Hindlimb muscle (tissue), 1 donor: ENCODE results near the gene YPEL4. TPM values are rescaled to one million over a fixed set of nuclear protein-coding genes. Genes with fewer than 3 reads are reported as not detected.
"Not testable (repeated sequence)": the region's sequence is repeated elsewhere in the genome, so short reads cannot be mapped to it uniquely, and the experiment has no call there.

ENCODE experiments used
- DNase-seq: peaks from one replicate; pipeline ENCODE4 v3.0.0-alpha.2; 2013
- polyA plus RNA-seq: library from polyadenylated mRNA; unstranded; fragments of 120-200 nt; gene quantifications from one replicate; pipeline ENCODE4 v1.2.1, GENCODE V29; 2013; ENCODE audit not compliant: insufficient read length

The YPEL4 gene, protein sequence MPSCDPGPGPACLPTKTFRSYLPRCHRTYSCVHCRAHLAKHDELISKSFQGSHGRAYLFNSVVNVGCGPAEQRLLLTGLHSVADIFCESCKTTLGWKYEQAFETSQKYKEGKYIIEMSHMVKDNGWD
- 1.9 TPM for polyA plus RNA-seq

- peak; percentile 72 for DNase-seq
Observed at GRCh38 chr11:57649826-57650738, at the start of gene YPEL4. YPEL4 (minus strand) TSS chr11:57649912; CDS start chr11:57647107, 2,805 bp downstream.

GRCh38 chr11:57698843-57699365, 49.2 kb upstream of the YPEL4 start:
- DNase-seq = no peak

- DNase-seq = not testable (repeated sequence)
Observed at GRCh38 chr11:57690474-57690873, 40.8 kb upstream of the YPEL4 start.

DNA sequence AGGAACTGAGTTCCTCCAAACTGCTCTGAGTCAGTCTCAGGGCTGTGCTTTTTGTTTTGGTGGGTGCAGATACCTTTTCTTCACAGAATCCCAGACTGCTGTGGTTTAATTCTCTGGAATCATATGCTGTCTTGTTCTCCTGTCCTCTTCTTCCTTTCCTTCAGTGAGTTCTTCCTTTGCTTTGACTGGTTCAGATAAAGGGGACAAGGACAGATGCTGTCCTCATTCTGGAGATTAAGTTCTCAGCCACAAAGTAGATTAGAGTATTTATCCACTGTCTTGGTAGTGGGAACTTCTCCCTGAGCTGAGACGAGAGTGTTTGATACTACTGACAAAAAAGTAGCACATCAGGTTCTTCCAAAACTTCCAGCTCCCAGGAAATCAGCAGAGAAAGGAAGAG, 31.5 kb upstream of the YPEL4 start:
- DNase-seq = no peak

GRCh38 chr11:57680552-57680874, 30.8 kb upstream of the YPEL4 start:
- no peak for DNase-seq

- DNase-seq = no peak
Observed at GRCh38 chr11:57679396-57679795, 29.7 kb upstream of the YPEL4 start.

- no peak for DNase-seq
Observed at GRCh38 chr11:57675176-57675941, 25.6 kb upstream of the YPEL4 start.

DNA sequence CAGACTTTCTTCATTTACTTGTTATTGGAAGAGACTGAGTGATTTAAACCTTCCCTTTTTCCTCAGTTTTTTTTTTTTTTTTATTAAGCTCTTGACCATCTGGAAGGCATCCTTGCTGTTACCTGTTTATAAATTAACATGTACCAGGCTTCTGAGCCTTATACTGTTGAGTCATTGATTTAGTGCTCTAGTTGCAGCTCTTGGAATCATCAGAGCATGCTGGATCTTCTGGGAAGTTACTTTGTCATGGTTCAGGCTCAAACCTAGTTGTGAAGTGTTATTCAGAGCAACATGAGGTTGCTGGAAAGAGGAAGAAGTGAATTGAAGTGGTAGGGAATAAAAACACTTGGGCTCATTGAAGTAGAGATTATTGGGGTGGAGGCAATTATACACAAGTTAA, 24.5 kb upstream of the YPEL4 start:
- DNase-seq = no peak

DNA sequence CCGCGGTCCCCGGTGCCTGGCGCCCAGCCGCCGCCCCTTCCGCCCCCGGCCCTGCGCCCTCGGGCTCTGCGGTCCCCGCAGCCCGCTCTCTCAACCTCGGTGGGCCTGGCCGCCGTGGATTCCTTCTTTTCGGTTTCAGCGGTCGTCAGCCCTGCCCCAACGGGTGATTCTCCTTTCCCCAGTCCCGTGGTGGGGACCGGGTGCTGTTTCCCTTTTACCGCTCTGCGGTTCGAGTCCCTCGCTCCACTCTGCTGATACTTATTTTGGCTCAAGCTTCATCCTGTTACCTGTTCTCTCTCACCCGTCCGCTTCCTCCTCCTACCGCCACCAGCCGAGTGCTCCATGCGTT, 18.7 kb upstream of the YPEL4 start:
- DNase-seq = no peak

- DNase-seq = peak; percentile 100
Observed at GRCh38 chr11:57667736-57668433, 18.2 kb upstream of the YPEL4 start, which contains the start of gene ZDHHC5. ZDHHC5 (plus strand) TSS chr11:57668114; CDS start chr11:57673091, 4,977 bp downstream.

DNA sequence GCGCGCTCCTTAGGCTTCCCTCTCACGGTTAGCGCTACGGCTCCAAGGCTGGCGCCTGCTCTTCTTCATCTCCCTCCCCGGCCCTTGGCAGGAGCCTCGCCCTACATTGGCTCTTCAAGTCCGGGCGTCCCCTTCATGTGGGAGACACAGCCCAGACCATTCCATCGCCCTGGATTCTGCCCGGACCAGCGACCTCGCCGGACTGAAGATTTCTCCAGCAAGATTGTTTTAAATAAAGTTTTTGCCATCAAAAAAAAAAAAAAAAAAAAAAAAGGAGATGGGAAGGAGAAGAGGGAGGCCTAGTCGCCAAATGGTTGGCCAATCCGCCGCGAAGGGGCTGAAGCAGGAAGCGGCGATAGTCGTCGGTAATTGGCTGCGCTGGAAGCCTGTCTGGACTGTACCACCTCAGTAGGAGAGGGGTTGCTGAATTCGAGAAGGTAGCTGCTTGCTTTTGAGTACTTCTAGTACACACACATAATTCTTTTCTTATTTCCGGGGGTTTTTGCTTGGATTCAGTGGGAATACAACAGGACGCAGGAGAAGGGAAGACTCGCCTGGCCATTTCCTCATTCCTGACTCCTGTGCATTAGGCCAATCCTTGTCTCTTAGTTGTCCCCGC, 17.5 kb upstream of the YPEL4 start:
- DNase-seq = peak; percentile 97

DNA sequence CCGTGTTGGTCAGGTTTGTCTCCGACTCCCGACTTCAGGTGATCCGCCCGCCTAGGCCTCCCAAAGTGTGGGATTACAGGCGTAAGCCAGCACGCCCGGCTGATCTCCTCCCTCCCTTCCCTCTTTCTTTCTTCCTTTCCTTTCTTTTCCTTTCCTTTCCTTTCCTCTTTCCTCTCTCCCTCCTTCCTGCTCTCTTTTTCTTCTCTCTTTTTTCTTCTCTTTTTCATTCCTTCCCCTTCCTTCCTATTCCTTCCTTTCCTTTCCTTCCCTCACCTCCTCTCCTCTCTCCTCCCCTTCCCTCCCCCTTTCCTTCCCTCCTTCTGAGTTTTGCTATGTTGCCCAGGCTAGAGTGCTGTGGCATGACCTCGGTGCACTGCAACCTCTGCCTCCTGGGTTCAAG, 14.3 kb upstream of the YPEL4 start:
- DNase-seq = no peak

- DNase-seq = no peak
Observed at GRCh38 chr11:57662893-57663292, 13.2 kb upstream of the YPEL4 start.

- DNase-seq = no peak
Observed at GRCh38 chr11:57659669-57660068, 10.0 kb upstream of the YPEL4 start.

- DNase-seq = no peak
Observed at GRCh38 chr11:57658023-57658361, 8.3 kb upstream of the YPEL4 start.

DNA sequence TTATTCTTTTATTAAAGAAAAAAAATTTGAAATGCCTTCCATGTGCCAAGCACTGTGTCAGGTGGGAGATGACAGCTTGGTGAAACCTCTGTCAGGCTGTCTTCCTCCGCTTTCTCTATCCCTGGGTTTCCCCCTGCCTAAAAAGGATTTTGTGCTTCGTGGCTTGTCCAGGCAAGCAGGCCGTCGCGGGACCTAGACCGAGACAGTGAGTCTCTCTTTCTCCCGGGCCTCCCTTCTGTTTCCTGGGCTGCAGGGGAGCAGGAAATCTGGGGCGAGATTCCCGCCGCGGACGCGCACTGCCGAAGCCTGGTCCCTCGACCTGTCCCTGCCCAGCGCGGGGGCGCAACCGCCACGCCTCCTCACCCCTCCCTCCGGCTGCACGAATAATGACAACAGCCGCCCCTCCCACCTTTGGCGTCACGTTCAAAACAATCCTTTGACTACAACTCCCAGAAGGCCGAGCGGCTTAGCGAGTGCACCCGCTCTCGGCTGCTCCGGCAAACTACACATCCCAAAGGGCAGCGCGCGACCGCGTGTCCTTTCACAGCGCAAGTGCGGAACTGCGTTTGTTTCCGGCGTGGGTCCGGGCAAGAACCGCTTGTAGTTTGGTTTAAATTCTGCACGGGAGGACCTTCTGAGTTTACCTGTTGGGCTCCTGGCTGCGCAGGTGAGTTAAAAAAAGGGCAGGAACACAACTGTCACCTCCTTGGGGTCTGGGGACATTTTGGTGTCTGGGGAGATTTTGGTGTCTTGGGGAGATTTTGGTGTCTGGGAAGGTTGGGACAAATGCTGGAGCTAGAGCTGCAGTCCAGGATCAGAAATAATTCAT, 7.7 kb upstream of the YPEL4 start, which contains the start of gene CLP1:
CLP1 (plus strand) TSS at position 569 of the 829 bp plus-strand sequence. CDS start 1,715 bp downstream, outside the sequence.
- peak; percentile 100 for DNase-seq

GRCh38 chr11:57656885-57657193, 7.1 kb upstream of the YPEL4 start:
- DNase-seq = no peak

DNA sequence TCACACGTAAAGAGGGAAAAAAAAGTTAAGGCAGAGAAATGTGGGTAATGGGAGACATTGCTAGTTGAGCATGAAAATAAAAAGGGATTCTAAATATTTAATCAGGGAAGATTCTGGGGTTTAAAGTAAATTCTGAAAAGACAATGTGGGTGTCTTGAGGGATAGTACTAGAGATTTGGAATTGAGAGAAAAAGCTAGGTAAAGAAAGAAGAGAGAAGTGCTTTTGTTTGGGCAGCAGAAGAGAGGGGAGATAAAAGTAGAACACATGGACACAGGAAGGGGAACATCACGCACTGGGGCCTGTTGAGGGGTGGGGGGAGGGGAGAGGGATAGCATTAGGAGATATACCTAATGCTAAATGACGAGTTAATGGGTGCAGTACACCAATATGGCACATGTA, 3.5 kb upstream of the YPEL4 start:
- no peak for DNase-seq

- no peak for DNase-seq
Observed at GRCh38 chr11:57652662-57653061, 3.0 kb upstream of the YPEL4 start.

GRCh38 chr11:57652230-57652629, 2.5 kb upstream of the YPEL4 start:
- not testable (repeated sequence) for DNase-seq

- no peak for DNase-seq
Observed at GRCh38 chr11:57651408-57651807, 1.7 kb upstream of the YPEL4 start.
